PFSK-1 (cell line): Measurements from ENCODE around the gene GTF2A1L.

Experiments
- FOXP2 ChIP-seq: optimal IDR thresholded peaks from 2 replicates; pipeline ENCODE3; 2011; ENCODE audit warnings: borderline replicate concordance, control low read depth, inconsistent platforms; ENCODE audit not compliant: insufficient read depth; ENCODE audit errors: extremely low read length, extremely low read depth
- POLR2AphosphoS5 ChIP-seq: IDR thresholded peaks from 2 replicates; pipeline ENCODE4 v1.6.1; 2012; ENCODE audit warnings: low read depth, mild to moderate bottlenecking, control low read depth, low read length, moderate library complexity
- REST ChIP-seq, 2 experiments: IDR thresholded peaks; 2 replicates each; pipeline versions ENCODE4 v1.6.1 to v1.8.0; 2011 to 2012; ENCODE audit warnings: low read depth in 2 of 2, low read length in 2 of 2, control low read depth in 1 of 2, inconsistent platforms in 1 of 2, mild to moderate bottlenecking in 1 of 2, moderate library complexity in 1 of 2; ENCODE audit not compliant: insufficient read depth in 1 of 2
- SIN3A ChIP-seq: IDR thresholded peaks from 2 replicates; pipeline ENCODE4 v1.6.1; 2012; ENCODE audit warnings: mild to moderate bottlenecking, low read length, moderate library complexity, borderline replicate concordance; ENCODE audit not compliant: insufficient read depth
- TAF1 ChIP-seq: IDR thresholded peaks from 2 replicates; pipeline ENCODE4 v1.6.1; 2012; ENCODE audit warnings: low read length, control low read depth, borderline replicate concordance; ENCODE audit not compliant: insufficient read depth

GTF2A1L gene

DNA sequence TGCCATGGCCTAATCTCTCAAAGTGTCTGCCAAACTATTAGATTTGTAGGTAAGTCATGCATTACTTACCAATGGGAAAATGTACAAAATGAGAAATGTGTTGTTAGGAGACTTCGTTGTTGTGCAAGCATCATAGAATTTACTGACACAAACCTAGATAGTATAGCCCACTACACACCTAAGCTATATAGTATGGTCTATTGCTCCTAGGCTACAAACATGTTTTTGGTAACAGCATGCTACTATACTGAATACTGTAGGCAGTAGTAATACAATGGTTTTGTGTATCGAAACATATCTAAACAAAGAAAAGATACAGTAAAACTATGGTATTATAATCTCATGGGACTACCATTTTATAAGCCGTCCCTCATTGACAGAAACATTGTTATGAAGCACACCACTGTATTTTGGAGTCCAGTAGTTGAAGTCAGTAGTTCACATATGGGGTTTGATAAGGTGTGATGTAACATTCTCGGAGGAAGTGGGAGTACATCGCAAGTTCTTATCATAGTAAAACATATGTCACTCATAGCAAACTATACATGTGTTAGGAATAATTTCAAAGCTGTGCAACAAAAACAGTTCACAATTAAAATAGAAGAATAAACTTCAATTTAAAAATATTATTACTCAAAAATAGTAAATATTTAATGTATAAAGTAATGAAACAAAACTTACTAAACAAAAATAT, 12.0 kb upstream of the GTF2A1L start:
- TF ChIP-seq SIN3A, result no peak
- TF ChIP-seq TAF1, result no peak

DNA sequence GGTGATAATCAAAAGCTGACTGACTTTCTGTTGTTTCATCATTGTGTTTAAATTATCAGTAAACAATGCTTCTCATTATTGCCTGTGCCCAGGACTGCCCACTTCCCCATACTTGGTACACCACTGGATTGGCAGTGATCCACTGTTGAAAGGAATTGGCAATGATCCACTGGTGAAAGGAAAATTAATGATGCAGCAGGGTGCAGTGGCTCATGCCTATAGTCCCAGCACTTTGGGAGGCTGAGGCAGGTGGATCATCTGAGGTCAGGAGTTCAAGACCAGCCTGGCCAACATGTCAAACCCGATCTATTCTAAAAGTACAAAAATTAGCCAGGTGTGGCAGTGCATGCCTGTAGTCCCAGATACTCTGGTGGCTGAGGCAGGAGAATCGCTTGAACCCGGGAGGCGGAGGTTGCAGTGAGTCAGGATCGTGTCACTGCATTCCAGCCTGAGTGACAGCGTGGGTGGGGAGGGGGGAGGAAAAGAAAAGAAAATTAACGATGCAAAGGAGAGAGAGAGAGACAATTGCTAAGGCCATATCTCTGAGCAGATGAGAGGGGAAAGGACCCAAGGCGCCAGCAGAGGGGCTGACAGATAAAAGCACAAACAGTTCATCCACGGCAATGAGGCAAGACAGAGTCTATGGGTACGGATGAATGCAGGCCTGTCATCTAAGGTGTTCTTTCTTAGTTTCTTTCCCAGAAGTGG, 10.2 kb upstream of the GTF2A1L start:
- no peak for TF ChIP-seq SIN3A
- no peak for TF ChIP-seq POLR2AphosphoS5
- no peak for TF ChIP-seq FOXP2
- no peak for TF ChIP-seq TAF1
- TF ChIP-seq REST (IDR thresholded peaks at IDR 0.05; ENCODE audit: insufficient read depth in 1 of 2, low read depth in 2 of 2, low read length in 2 of 2), result no peak

GRCh38 chr2:48613211-48613610, 4.4 kb upstream of the GTF2A1L start:
- TF ChIP-seq TAF1 (no peak), POLR2AphosphoS5 (no peak), REST (IDR thresholded peaks at IDR 0.05; ENCODE audit: insufficient read depth in 1 of 2, low read depth in 2 of 2, low read length in 2 of 2) (no peak), FOXP2 (no peak), SIN3A (no peak)

DNA sequence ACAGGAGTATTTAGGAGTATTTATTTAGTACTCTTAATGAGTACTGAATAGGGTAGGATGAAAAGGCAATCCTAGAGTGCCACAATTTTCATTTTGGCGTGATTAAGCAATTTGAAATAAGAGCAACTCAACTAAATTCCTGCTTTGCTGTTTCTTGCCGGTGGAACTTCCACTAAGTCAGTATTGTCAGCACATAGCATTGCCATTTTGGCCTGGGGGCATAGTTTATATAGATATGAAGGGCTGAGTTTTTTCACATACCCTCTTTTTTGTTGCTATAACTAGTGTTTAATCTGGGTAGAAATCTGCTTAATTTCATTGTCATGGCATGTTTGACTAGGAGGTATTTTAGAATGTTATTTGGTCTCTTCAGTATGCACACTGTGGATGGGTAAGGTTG, 1.9 kb downstream of the GTF2A1L start:
- TF ChIP-seq POLR2AphosphoS5 (no peak), TAF1 (no peak), SIN3A (no peak), REST (IDR thresholded peaks at IDR 0.05; ENCODE audit: insufficient read depth in 1 of 2, low read depth in 2 of 2, low read length in 2 of 2) (no peak), FOXP2 (no peak)

GRCh38 chr2:48620604-48621003, 2.9 kb downstream of the GTF2A1L start:
- no peak for TF ChIP-seq POLR2AphosphoS5
- no peak for TF ChIP-seq TAF1
- no peak for TF ChIP-seq SIN3A
- TF ChIP-seq REST (IDR thresholded peaks at IDR 0.05; ENCODE audit: insufficient read depth in 1 of 2, low read depth in 2 of 2, low read length in 2 of 2), result no peak
- no peak for TF ChIP-seq FOXP2
